GM12865 (cell line): ENCODE measurements around the gene AMIGO1.
A peak's percentile ranks its signal among the peaks of the same experiment; 100 is the strongest.

Experiments
- DNase-seq: peaks from one replicate; pipeline ENCODE4 v3.0.0; 2010; ENCODE audit warnings: low read depth
- H3K4me3 ChIP-seq: 2 replicates; pipeline ENCODE4 v1.5.1; 2011; ENCODE audit warnings: mild to moderate bottlenecking, low read depth, low read length, control low read depth
- TF ChIP-seq, protein P1 (sequence below): IDR thresholded peaks from 2 replicates; pipeline ENCODE4 v1.5.1; 2011; ENCODE audit warnings: low read length, control low read depth, low read depth, inconsistent platforms; ENCODE audit not compliant: insufficient read depth; ENCODE audit errors: missing control alignments

The AMIGO1 gene, protein sequence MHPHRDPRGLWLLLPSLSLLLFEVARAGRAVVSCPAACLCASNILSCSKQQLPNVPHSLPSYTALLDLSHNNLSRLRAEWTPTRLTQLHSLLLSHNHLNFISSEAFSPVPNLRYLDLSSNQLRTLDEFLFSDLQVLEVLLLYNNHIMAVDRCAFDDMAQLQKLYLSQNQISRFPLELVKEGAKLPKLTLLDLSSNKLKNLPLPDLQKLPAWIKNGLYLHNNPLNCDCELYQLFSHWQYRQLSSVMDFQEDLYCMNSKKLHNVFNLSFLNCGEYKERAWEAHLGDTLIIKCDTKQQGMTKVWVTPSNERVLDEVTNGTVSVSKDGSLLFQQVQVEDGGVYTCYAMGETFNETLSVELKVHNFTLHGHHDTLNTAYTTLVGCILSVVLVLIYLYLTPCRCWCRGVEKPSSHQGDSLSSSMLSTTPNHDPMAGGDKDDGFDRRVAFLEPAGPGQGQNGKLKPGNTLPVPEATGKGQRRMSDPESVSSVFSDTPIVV

DNA sequence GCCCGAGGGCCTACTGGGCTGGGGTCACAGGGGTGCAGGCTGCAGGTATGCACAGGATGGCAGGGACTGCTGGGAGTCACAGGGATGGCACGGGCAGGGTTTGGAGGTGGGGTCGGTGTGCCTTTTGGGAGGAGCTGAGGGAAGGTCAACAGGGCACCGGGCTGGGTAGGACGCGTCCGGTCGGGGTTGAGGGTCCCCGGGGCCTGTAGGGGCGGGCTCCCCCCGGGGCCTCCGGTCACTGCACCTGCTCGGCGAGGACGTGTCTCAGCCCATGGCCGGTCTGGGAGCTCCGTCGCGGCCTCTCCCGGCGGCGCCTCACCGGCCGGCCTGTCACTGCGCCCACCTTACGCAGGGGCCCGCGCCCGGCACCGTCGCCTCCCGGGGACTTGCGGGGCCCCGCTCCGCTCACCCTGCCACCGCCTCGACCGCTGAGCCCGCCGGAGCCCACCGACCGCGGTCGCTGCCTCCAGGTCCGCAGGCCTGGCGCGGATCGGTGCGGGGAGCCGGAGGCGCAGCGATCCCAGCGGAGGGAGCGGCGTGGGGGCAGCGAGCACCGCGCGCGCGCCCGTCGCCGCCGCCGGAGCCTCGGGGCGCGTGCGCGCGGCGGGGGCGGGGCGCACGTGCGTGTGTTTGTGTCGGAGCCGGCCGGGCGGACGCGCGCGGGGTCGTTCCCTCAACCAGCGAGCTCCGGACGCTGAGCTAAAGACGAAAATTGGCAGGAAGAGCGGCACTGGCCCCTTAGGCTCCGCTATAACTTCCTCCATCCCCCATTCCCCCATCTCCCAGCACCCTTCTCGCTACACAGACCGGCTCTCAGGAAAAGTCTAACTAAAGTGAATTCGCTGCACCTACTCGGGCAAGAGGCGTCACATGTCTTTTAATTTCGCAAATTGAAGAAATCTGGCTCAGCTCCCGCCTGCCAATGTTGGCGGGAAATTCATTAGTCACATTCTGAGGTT, at the start of gene AMIGO1:
TSS of gene AMIGO1 (minus strand) at position 552 of the 959 bp plus-strand sequence. CDS start 815 bp downstream, outside the sequence.
- H3K4me3 ChIP-seq = peak within 1 kb of the TSS; percentile 45
- TF ChIP-seq, protein P1, sequence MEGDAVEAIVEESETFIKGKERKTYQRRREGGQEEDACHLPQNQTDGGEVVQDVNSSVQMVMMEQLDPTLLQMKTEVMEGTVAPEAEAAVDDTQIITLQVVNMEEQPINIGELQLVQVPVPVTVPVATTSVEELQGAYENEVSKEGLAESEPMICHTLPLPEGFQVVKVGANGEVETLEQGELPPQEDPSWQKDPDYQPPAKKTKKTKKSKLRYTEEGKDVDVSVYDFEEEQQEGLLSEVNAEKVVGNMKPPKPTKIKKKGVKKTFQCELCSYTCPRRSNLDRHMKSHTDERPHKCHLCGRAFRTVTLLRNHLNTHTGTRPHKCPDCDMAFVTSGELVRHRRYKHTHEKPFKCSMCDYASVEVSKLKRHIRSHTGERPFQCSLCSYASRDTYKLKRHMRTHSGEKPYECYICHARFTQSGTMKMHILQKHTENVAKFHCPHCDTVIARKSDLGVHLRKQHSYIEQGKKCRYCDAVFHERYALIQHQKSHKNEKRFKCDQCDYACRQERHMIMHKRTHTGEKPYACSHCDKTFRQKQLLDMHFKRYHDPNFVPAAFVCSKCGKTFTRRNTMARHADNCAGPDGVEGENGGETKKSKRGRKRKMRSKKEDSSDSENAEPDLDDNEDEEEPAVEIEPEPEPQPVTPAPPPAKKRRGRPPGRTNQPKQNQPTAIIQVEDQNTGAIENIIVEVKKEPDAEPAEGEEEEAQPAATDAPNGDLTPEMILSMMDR = no peak
- DNase-seq = peak; percentile 71

DNA sequence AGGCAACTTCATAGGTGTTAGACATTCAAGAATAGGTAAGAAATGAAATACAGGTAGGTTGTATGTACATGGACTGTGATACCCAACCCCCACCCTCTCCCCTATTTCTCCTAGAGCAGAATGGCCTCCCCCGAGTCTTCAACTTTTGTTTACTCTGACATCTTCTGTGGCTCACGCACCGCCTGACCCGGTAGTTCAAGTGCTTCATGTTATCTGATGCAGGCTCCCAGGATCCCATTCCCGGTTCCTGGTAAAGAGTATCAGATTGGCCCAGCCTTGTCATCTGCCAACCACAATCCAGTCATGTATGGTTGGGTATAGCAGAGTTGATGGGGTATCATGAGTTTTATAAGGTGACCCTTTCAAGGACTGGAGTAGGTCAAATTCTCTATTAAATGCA, 48.0 kb upstream of the AMIGO1 start:
- DNase-seq = no peak
- TF ChIP-seq, protein P1 = no peak
- H3K4me3 ChIP-seq = no peak overlapping the region

DNA sequence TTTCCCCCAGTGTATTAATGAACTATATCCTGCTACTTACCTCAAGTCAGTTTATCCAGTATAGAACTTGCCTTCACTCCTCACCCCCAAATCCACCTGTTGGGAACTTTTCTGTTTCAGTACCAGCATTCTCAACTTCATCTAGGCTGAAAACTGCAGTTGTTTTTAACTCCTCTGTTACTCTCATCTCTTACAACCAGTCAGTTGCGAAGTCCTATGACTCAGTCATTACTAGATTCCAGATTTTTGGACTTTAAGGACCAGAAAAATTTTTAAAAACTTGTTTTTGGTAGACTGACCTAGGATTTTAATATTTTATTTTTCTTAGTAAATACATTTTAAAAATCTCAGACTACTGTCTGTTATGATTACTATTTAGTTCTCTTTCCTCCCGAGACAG, 47.0 kb upstream of the AMIGO1 start:
- no peak overlapping the region for H3K4me3 ChIP-seq
- TF ChIP-seq, protein P1 = no peak
- DNase-seq = no peak

DNA sequence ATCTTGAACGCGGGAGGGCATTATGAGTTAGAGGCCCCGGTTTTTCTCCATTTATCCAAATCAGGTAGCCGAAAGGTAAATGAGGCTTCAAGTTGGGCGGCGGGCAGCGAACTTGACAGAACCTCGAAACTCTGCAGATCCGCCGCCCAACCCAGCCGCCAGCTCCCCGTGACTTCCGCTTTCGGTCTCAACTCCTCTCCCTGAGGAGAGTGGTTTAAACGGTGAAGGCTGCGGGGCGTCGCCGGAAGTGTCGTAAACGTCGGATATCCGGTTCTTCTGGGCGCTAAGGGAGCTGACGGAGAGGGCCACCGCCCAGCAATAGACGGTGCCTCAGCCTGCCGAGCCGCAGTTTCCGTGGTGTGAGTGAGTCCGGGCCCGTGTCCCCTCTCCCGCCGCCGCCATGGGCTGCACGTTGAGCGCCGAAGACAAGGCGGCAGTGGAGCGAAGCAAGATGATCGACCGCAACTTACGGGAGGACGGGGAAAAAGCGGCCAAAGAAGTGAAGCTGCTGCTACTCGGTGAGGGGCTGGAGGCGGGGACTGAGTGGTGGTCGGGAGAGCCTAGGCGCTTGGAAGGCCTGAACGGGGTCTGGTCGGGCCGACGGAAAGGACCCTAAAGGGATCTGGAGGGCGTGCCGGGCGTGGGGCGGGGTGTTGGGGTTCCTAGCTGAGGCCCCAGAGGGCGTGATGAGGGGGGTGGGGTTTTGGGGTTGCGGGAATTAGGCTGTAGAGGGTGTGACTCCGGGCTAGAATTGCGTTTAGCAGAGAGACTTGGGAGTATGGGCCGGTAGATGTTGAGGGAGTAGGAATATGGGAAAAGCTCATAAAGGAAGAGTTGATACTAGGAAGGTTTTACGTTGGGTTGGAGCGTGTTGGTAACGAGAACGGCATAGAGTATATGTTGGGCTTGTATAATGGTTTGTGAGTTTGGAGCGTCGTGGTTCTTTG, 39.1 kb upstream of the AMIGO1 start, which contains the start of gene GNAI3:
TSS of gene GNAI3 (plus strand) at position 295 of the 947 bp plus-strand sequence. CDS start at position 401, 106 bp downstream.
- TF ChIP-seq, protein P1 = no peak
- DNase-seq = peak; percentile 98
- peak within 1 kb of the TSS; percentile 74 for H3K4me3 ChIP-seq

DNA sequence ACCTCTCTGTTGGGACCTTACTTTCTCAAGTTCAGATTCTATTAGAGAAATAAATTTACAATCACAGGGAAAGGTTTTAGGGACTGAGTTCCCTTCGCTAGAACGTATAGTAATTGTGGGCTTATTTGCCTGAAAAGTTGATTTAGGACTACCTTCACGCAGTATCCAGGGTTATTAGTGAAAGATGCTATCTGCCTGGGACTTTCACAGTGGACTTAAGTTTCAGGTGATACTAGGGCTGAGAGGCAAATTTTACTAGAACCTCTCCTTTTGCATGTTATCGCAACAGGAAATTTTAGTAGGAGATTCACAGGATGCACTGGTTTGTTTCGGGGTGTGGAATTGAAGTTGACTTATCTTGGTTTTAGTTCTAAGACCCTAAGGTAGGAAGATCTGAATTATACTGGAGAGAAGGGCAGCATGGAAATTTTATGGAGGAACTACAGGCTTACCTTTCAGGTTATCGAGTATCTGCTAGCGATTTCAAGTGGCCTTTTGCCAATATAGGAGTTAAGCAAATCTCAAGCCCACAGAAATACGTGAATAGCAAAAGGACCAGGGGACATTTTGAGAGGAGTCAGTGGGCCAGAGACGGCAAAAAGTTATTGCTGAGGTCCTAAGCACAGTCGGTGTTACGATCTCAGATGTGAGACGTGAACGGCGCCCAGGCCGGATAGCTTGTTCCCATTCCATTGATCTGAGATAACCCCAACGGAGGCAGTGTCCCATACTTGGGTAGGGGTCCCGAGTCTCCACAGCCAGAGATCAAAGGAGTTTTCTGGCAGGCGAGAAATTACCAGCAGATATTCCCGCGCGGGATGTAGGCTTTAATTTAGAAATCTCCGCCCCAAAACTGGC, 38.2 kb upstream of the AMIGO1 start:
- peak overlapping the region; percentile 74 for H3K4me3 ChIP-seq
- DNase-seq = peak; percentile 44
- TF ChIP-seq, protein P1 = no peak
